Lung microvascular endothelial cell (primary cell): ENCODE data around the gene EPHB1. TPM values are rescaled to one million over a fixed set of nuclear protein-coding genes. Genes with fewer than 3 reads are reported as not detected.

Source experiments
- DNase-seq, 2 donors: peaks; one replicate each; pipeline versions ENCODE4 v3.0.0 to v3.0.0-alpha.2; 2010; ENCODE audit warnings: low read depth in 2 of 2
- total RNA-seq: library from RNA; depleted of rRNA; stranded (reverse); fragments of >200 nt; gene quantifications from 2 replicates; pipeline ENCODE4 v1.2.1, GENCODE V29; 2014

The EPHB1 gene
- total RNA-seq, 1 donor from 2014 or later = 4.2 TPM

GRCh38 chr3:134879990-134880389, 84.9 kb downstream of the EPHB1 start:
- DNase-seq = no peak

GRCh38 chr3:134880431-134880830, 85.4 kb downstream of the EPHB1 start:
- DNase-seq = no peak

- DNase-seq = no peak
Observed at GRCh38 chr3:134881305-134881704, 86.2 kb downstream of the EPHB1 start.

DNA sequence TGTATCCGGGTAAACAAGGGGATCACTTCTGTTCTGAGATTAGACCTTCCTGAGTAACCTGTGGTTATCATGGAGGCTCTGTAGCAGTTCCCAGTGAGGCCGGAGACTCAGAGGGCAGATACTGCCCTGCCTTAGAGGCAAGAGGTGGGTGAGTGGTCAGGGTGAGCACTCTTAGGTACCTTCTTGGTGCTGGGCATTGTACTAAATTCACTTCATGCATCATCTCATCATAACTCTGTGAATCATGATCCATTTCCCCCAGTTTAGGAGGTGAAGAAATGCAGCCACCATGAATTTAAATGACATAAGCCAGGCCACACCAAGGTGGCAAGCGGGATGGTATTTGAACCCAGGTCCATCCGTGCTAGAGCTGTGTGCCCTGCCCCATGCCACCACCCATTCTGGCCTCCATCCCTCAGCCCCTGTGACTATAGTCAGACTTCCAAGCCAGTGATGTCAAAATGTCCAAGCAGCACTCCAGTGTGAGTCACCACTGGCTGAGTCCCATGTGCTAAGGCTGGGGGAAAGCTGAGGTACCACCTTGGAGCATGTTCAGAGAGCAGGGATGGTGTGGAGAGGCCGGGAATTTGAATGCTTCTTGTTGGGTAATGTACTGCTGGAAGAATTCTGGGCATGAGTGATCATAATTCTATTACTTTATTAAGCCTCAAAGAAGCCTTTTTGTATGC, 88.8 kb downstream of the EPHB1 start:
- DNase-seq = no peak

GRCh38 chr3:134885877-134886621, 91.0 kb downstream of the EPHB1 start:
- no peak for DNase-seq

GRCh38 chr3:134886991-134887390, 91.9 kb downstream of the EPHB1 start:
- no peak for DNase-seq

DNA sequence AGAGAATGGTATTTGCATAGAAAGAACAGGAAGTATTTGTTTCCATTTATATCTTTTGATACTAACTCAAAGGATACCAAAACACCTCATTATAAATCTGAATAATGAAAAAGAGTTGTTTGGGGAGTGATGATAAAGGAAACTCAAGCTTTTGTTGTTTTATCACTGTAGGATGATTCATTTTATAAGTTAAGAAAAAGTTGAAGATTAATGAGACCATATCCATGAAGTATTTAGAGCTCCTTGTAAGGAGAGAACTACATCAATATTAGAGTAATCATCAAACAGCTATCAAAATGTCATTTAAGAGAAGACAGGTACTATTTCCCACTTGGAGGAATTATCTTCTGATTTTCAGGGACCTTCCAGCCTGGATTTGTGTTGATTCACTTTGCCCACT, 92.5 kb downstream of the EPHB1 start:
- DNase-seq = no peak

GRCh38 chr3:134892326-134892725, 97.3 kb downstream of the EPHB1 start:
- DNase-seq = no peak

DNA sequence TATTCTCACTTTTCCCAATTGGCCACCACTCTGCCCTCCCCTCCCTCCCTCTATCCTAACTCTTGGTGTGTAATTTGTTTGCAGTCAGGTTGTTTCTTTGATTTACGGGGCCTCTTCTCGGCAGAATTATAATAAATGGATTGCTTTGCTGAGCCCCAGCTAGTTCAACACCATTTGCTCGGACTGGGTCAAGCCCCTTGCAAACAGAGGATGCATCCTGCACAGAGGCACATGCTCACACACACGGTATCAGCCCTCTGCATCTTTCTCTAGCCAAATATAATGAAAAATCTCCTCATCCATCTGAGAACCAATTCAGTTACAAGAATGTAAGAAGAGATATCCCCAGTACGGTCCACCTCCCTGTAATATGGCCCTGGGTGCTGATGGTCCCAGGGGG, 97.7 kb downstream of the EPHB1 start:
- no peak for DNase-seq

- DNase-seq = no peak
Observed at GRCh38 chr3:134894533-134894932, 99.5 kb downstream of the EPHB1 start.

DNA sequence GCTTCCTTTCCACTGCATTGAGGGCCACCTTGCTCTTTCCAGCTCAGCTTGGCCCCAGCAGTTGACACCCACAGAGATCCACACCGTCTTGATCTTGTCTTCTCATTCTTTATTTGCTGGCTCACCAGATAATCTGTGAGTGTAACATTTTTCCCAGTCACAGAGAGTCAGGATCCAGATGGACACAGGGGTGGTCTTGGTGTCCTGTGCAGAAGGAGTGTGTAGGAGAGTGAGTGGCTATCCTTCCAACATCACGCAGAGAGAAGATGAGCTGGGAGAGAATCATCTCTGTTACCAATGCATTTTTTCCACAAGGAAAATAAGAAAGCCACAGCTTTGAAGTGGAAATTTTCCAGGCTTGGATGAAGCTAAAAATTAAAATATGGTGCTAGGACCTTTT, 100.1 kb downstream of the EPHB1 start:
- DNase-seq = no peak

DNA sequence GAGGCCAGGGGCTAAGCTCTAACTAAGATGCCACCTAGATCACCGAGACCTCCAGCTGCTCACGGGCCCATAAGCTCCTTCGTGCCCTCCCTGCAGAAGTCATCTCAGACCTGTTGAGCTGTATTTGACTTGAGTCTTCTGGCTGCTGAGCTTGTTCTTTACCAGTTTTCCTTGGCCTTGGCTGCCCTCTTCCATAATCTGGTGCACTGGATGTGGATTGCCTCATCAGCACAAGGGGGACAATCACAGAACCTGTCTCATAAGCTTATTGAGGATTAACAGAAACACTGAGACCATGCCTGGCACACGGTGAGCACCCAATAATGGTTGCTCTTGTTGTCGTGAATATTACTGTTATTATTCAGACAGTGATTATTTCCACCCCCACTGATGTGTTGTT, 101.1 kb downstream of the EPHB1 start:
- DNase-seq = no peak

GRCh38 chr3:134896696-134897095, 101.6 kb downstream of the EPHB1 start:
- DNase-seq = no peak

GRCh38 chr3:134897391-134898141, 102.5 kb downstream of the EPHB1 start:
- DNase-seq = peak in 1 of 2 donors; percentile 49

GRCh38 chr3:134898181-134898754, 103.2 kb downstream of the EPHB1 start:
- no peak for DNase-seq

DNA sequence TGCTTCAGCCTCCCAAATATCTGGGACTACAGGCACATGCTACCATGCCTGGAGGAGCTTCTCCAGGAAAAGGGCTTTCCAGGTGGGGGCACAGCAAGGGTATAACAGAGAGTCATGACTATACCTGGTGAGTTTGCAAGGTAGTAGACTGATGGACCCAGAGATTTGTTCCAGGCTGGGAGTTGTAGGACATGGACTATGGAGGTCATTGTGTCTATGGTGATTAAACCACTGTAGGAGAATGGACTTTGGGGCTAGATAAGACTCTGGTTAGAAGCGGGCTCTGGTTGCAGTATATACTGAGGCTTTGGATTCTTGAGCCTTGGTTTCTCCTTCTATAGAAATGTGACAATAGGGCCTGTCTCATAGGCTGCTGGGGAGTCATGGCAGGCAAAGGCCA, 104.7 kb downstream of the EPHB1 start:
- DNase-seq = no peak

GRCh38 chr3:134900482-134900881, 105.4 kb downstream of the EPHB1 start:
- no peak for DNase-seq

- DNase-seq = no peak
Observed at GRCh38 chr3:134901461-134901860, 106.4 kb downstream of the EPHB1 start.

DNA sequence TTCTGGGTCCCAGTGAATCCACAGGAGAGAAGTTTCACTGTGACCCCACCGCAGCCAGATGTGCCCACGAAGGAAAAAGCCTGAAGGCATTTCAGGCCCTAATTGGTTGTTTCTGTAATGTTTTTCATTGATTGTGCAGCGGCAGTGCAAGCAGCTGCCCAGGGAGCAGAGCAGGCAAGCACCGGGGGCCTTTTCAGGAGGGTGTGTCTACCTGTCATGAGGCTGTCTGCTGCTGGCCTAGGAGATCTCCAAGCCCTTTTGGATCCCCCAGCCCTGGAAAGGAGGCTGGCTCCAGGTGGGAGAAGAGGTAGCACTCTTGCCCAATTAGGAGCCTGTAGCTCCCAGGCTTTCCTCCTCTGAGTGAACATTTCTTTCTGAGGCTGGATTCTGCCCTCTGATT, 108.8 kb downstream of the EPHB1 start:
- no peak for DNase-seq

GRCh38 chr3:134904241-134904771, 109.2 kb downstream of the EPHB1 start:
- no peak for DNase-seq

DNA sequence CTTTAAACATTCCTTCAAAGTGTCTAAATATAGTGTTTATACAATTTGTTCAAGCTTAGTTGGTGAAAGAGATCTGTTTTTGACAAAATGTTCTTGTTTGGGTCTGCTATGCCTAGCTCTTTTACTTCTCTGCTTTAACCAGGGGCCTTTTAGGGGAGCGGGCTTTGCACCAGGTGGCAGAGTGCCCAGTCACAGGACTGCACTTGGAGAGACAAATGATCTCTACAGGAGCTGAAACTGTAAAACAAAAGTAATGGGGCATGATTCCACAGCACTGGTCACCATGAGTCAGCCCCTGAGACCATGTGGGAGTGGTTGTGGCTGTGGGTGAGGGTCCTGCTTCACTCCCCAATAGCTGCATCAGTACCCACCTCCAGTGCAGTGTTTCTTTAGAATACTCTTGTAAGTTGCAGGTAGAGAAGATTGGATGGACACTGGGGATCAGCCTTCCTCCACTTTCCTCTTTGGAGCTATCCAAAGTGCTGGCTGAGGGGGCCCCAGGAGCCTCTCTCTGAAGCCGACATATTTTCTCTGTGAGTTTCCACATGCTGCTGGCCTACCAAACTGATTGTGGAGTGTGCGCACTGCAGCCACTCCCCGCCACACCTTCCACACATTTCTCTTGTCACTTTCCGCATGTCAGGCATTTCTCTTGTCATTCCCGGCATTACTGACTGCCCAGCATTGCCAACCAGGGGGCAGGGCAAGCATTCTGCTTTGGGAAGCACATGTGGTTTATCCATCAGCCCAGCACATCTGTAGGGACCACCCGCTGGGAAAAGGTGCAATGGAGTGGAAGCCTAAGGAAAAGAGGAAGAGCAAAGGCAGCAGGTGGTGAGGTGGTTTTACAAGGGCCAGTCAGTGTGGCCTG, 110.0 kb downstream of the EPHB1 start:
- DNase-seq = no peak
